Astrocyte (in vitro differentiated cells and primary cell): ENCODE data around the gene TNFAIP8L3.

ENCODE experiments used
- CTCF ChIP-seq: IDR thresholded peaks from 2 replicates; pipeline ENCODE4 v1.5.1; 2011; ENCODE audit warnings: low read depth, mild to moderate bottlenecking, inconsistent platforms, low read length, moderate library complexity; ENCODE audit not compliant: insufficient read depth
- EZH2 ChIP-seq: IDR thresholded peaks from 2 replicates; pipeline ENCODE4 v1.6.1; 2012; ENCODE audit warnings: mild to moderate bottlenecking, low read length, inconsistent platforms; ENCODE audit not compliant: insufficient read depth

- TF ChIP-seq CTCF: no peak
- no peak for TF ChIP-seq EZH2
These were observed 27.2 kb downstream of the TNFAIP8L3 start for GRCh38 chr15:51067510-51067909.
